Activated CD4-positive, alpha-beta T cell treated with anti-CD3 and anti-CD28 coated beads, Interleukin-2, amount 50 U/mL, for 48 hours (primary cell): ENCODE results near the gene EED.
"Not testable (repeated sequence)": the region's sequence is repeated elsewhere in the genome, so short reads cannot be mapped to it uniquely, and the experiment has no call there.

ENCODE experiments used
- DNase-seq, 2 experiments: peaks; one replicate each; pipeline ENCODE4 v3.0.0-alpha.2; 2020

Gene EED

DNA sequence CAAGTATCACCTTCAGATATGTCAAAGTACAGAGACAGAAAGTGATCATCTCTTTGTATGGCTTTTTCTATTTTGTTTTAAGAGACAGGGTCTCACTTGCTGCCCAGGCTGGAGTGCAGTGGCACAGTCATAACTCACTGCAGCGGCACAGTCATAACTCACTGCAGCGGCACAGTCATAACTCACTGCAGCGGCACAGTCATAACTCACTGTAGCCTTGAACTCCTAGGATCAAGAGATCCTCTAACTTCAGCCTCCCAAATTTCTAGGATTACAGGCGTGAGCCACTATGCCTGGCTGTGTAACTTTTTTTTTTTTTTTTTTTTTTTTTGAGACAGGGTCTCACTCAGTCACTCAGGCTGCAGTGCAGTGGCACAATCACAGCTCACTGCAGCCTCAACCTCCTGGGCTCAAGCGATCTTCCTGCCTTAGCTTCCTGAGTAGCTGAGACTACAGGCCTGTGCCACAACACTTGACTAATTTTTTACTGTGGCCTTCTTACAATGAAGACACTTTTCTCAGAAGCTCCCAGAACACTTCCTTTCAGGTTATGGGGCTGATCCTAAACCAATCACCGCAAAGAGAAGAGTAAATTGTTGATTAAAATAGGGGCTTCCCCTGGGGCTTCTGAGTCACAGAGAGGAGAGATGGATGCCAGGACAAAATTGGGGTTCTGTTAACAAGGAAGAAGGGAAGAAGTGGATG, 48.5 kb downstream of the EED start:
- peak; percentile 59 to 71 for DNase-seq

DNA sequence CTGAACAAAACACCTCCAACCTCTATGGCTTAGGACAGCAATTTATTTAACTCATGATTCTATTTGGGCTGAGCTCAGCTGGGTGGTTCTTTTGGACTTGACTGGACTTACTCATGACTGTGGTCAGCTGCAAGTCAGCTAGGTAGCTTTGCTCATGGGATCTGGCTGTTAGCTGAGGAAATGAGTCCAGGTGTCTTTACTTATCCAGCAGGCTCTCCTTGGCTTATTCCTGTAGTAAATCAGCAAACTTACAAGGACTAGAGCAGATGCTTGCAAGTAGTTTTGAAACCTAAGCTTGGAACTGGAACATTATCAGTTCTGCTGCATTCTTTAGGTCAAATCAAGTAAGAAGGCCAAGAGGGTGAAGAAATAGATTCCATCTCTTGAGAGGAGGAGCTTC, 49.5 kb downstream of the EED start:
- DNase-seq, result no peak

DNA sequence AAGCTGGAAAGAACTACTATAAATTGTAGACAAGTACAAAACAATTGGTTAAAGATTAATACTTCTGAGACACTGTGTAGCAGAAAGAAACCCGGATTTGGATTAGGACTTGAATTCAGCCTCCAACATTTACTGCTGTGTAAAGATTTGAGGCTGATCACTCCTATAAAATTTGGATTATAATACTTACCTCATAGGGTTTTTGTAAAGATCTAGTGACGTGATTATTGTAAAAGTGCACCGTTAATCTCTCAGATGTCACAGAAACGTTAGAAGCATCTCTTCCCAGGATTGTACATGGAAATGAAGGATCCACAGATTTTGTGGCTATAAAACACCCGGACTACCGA, 57.2 kb downstream of the EED start:
- DNase-seq, result no peak

DNA sequence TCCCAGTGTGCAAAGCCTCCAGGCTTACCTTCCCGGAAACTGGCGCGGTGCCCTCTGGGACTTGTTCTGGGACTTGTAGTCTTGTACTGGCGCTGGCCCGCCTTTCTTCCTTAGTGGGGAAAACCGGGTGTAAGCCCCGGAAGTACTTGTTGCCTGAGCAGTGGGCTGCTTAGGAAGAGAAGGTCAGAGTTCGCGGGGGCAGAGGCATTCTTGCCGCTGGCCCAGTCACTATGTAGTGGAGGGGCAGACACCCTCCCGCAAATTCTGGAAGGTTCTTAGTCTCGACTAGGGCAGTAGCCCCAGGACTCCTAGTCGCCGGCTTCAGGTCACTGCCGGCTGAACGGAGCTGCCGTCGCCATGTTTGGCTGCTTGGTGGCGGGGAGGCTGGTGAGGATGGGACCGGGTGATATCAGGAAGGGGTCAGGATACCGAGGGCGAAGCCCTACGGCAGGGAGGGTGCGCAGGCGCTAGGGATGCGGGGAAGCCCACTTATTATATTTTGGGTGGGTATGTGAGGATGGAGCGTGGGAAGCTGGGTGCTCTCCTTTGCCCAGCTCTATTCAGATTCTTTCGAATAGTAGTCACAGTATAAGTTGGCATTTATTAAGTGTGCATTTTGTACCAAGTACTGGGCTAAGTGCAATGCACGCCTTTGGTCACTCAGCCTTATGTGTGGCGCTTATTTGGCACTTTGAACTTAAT, 57.7 kb downstream of the EED start, which contains the start of gene HIKESHI:
Gene HIKESHI (plus strand): TSS at position 149 of the 702 bp plus-strand sequence. CDS start 209 bp downstream, at position 358.
- DNase-seq, result peak; percentile 96 to 98

DNA sequence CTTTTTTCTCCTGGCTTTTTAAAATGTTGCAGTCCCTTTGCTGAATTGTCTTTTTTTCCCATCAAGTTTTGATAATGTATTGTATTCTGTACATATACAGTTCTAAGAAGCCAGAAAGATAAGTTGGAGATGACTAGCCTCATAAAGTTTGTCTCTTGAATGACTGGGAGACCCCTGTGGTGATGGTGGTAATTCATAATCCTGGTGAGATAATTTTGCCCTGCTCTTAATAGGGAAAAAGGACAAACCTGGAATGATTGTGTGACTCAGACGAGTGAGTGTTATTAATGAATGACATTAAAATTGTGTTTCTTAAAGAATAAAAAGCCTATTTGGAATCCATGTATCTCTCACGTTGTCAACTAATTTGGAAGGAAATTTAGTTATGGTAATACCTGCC, 58.7 kb downstream of the EED start:
- no peak for DNase-seq

DNA sequence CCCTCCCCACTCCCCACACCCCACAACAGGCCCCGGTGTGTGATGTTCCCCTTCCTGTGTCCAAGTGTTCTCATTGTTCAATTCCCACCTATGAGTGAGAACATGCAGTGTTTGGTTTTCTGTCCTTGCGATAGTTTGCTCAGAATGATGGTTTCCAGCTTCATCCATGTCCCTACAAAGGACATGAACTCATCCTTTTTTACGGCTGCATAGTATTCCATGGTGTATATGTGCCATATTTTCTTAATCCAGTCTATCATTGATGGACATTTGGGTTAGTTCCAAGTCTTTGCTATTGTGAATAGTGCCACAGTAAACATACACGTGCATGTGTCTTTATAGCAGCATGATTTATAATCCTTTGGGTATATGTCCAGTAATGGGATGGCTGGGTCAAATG, 64.2 kb downstream of the EED start:
- DNase-seq, result not testable (repeated sequence)

DNA sequence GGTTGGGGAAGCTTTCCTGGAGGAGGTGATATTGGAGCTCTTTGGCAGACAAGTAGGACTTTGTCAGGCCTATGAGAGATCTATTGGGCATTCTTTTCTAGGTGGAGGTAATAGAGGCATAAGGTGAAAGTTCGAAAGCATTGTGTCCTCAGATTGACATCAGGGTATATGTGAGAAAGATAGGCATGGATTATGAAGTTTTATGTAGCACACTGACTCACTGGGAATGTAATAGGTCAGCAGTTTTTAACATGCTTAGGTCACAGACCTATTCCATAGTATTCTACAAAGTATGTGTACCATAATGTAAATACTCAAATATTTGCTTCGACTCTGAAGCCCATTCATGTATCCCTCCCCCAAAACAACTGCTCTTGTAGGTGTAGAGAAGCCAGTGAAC, 69.2 kb downstream of the EED start:
- no peak for DNase-seq

DNA sequence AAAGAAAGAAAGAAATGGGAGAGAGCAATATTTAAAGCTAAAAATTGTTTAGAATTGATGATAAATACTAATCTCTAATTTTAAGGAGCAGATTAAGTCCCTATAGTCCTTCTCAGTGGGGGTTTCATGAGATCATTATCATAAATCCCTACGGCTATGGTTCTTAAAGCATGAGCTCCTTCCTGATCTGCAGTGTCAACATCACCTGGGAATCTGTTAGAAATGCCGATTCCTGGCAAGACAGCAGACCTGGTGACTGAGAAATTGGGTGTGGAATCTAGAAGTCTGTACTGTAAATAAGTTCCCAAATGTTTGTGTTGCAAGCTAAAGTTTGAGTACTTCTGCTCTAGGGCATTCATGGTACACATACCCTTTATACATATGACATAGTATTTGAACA, 70.1 kb downstream of the EED start:
- no peak for DNase-seq
